ENCODE results near the gene PTGR3.
"Not testable (repeated sequence)": the region's sequence is repeated elsewhere in the genome, so short reads cannot be mapped to it uniquely, and the experiment has no call there.

- TF ChIP-seq, protein P1, sequence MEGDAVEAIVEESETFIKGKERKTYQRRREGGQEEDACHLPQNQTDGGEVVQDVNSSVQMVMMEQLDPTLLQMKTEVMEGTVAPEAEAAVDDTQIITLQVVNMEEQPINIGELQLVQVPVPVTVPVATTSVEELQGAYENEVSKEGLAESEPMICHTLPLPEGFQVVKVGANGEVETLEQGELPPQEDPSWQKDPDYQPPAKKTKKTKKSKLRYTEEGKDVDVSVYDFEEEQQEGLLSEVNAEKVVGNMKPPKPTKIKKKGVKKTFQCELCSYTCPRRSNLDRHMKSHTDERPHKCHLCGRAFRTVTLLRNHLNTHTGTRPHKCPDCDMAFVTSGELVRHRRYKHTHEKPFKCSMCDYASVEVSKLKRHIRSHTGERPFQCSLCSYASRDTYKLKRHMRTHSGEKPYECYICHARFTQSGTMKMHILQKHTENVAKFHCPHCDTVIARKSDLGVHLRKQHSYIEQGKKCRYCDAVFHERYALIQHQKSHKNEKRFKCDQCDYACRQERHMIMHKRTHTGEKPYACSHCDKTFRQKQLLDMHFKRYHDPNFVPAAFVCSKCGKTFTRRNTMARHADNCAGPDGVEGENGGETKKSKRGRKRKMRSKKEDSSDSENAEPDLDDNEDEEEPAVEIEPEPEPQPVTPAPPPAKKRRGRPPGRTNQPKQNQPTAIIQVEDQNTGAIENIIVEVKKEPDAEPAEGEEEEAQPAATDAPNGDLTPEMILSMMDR (IDR thresholded peaks at IDR 0.05) = not testable (repeated sequence)
- not testable (repeated sequence) for TF ChIP-seq POLR2A (IDR thresholded peaks at IDR 0.05)
Measured at GRCh38 chr18:75187702-75188101, 21.2 kb downstream of the PTGR3 start.
